GM19193 (cell line): Measurements from ENCODE around the gene WHRN.

Experiments
- POLR2A ChIP-seq: IDR thresholded peaks from 4 replicates; pipeline ENCODE4 v1.6.1; 2011; ENCODE audit not compliant: insufficient read depth, insufficient read length; ENCODE audit errors: extremely low read depth

The WHRN gene

DNA sequence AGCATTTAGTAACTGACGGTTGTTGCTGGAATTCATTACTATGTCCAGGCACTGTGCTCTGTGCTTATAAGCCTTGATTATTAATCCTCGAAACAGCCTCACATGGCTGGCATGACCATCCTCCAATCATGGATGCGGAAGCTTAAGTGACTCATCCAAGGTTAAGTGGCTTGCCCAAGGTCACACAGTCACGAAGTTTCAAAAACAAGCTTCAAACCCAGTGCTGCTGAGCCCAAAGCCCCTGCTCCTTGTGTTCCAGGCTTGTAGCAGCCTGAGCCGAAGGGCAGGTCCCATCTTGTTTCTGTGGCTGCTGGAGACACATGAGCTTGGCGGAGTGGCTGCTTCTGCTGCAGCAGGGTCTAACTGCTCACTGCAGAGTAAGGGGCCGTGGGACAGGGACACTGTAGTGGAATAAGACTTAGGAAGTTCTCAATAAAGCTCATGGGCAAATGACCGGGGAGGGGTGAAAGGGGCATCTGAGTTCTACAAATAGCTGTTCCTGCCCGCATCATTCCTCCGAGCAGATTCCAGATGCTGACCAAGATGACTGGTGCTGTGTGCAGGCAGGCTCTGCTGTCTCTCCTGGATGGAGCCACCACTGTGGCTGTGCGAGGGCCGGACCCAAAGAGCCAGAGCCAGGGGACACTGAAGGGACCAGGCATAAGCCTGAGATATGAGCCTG is 32.4 kb downstream of the WHRN start:
- TF ChIP-seq POLR2A, result no peak

DNA sequence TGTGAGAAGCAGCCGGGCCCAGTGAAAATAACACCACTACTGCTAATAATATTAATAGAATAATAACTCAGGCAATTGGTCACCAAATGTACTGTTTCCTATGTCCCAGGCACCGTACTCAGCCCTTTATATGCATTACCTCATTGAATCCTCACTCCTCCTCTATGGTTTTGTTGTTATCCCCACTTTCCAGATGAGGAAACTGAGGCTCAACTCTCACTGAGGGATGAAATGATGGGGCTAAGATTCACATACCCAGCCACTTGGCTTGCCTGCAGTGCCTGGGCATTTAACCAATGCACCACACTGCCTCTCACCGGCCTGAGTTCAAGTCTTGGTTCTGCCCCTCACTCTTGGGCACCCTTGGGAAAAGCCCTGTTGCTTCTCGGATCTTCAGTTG is 34.1 kb downstream of the WHRN start:
- TF ChIP-seq POLR2A, result no peak

DNA sequence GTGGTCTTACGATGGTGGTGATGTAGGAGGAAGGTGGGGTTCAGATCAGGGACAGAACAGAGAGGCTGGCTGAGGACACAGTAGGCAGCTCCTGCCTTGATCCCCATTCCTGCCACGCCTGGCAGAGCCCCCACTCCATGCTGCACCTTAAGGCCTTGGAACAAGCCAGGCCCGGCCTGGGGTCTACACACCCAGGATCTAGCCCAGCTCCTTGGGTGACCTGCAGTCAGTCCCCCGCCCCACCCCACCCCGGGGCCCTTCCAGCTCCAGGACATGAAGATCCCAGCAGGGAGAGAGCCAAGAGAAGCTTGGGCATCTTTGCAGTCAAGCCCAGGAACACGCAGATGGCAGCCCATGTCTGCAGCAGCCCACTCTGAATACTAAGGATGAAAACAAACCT is 34.7 kb downstream of the WHRN start:
- no peak for TF ChIP-seq POLR2A

- TF ChIP-seq POLR2A, result no peak
Measured at GRCh38 chr9:114470121-114470520, 35.2 kb downstream of the WHRN start.

- no peak for TF ChIP-seq POLR2A
Measured at GRCh38 chr9:114469091-114469853, 36.0 kb downstream of the WHRN start.

- TF ChIP-seq POLR2A, result no peak
Measured at GRCh38 chr9:114467910-114468309, 37.4 kb downstream of the WHRN start.

DNA sequence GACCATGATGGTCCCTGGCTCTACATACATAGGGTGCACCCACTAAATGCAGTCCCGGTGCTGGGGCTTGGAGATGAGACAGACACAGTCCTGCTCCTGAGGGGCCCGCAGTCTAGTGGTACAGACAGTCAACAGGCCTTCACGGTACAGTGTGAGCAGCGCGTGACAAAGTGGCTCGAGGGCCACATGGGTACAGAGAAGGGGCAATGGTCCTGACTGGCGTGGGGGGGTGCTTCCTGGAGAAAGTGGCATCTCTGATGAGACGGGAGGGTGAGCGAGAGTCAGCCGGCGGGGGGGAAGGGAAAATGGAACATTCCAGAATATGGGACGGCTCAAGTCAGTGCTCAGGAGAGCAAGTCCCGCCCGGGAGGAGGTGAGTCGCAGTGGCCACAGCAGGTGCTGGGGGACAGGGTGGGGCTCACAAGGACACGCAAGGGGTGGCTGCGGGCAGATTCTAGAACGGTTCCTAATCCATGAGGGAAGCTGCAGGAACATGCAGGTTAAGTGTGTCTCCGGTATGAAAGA is 38.0 kb downstream of the WHRN start:
- TF ChIP-seq POLR2A, result no peak

DNA sequence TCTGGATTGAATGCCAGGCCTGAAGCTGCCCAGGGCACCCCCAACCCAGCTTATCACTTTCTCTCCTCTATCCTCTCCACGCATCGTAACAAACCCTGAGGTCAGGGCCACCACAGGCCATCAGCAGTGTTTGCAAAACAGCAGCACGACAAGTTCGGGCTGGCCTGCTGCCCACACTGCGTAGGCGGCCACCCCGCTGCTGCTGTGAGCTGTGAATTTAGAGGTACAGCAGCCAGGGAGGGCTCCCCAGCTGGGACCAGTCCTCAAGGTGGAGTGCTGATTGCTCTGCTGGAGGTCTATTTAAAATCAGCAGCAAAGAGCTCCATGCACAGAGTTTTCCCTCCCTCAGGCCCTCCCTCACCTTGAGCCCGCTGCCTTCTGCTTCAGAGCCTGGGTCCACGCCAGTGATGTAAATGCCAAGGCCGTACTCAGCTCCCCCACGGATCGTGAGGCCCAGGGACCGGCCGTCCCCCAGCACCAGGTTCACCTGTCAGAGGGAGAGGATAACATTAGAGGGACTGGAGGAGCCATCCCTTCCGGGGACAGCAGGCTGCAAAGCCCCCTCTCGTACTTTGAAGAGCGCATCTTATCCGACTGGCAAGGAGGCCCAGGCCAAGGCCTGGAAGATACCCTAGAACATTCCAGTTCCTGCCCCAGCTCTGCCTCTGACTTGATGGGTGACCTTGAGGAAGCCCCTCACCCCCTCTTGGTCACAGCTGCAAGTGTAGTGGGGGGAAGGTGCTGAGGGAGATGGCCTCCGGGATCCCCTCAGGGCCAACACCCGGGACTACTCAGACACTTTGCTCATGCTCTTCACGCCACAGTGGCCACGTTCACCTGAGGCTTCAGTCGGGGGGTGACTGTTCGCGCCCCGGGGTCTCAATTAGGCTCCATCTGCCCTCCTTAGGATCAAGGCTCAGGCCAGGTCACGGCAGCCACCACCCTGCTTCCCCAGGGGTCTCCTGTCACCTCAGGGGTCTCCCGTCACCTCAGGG is 39.1 kb downstream of the WHRN start:
- no peak for TF ChIP-seq POLR2A

DNA sequence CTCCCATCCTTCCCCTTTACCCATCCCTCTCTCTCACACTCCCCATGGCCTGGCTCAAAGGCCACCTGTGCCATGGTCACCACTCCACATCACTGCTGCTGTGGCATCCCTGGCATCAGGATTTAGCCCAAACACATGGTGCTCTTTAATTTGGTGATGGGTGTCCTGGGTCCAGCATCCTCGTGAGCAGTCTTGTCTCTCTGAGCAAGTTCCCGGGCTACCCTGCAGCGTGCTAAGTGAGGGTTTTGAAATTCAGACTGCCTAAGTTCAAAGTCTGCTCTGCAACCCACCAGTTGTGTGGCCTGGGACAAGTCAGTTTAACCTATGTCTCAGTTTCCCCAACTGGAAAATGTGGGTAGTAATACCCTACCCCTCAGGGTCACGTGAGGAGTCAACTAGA is 39.9 kb downstream of the WHRN start:
- TF ChIP-seq POLR2A, result no peak

DNA sequence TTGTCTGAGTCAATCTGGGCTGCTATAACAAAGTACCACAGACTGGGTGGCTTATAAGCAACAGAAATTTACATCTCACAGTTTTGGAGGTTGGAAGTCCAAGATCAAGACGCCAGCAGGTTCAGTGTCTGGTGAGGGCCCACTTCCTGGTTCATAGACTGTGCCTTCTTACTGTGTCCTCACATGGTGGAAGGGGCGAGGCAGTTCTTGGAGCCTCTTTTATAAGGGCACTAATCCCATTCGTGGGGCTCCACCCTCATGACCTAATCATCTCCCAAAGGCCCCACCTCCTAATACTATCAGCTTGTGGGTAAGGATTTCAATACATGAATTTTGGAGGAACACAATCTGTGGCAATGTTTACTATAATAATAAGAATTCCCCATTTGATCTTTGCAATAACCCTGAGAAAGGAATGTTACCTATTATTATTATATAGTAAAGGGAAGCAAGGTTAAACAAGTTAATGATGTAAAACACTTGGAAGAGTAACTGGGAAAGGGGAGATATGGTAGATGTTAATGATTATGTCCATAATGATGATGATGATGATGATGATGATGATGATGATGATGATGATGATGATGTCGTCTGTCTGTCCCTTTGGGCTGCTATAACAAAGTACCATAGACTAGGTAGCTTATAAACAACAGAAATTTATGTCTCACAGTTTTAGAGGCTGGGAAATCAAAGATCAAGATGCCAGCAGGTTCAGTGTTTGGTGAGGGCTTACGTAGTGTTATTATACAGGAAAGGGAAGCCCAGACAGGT is 40.8 kb downstream of the WHRN start:
- no peak for TF ChIP-seq POLR2A

GRCh38 chr9:114462791-114463190 is 42.5 kb downstream of the WHRN start:
- TF ChIP-seq POLR2A, result no peak

- TF ChIP-seq POLR2A, result no peak
Measured at GRCh38 chr9:114461468-114461867, 43.8 kb downstream of the WHRN start.

DNA sequence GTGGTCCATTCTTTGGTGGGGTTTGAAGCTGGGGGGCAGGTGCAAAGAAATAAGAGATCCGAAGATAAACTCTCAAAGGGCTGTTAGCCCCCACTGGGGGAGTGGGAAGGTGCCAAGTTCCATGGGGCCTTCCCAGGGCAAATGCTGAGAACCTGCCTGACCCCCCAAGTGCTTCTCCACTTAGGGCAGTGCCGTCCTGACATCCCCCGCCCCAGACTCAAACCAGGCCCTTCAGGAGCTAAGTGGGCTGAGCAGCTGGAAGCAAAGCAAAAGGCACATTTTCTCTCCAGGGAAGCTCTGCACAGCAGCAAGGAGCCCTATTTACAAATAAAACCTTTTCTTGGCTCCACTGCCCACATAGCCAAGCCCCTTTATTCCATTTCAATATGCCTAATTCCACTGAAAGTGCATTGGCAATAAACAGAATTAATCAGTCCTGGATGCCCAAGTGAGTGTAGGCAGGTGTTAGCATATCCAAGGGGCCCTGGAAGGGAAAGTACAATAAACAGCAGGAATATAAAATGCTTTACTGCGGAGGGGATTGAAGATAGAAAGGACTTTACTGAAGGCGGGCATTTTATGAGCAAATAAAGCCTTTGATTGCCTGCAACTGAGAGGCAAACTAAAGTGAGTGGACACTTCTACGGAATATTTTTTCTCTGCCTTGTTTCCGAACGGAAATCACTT is 44.6 kb downstream of the WHRN start:
- TF ChIP-seq POLR2A, result no peak

DNA sequence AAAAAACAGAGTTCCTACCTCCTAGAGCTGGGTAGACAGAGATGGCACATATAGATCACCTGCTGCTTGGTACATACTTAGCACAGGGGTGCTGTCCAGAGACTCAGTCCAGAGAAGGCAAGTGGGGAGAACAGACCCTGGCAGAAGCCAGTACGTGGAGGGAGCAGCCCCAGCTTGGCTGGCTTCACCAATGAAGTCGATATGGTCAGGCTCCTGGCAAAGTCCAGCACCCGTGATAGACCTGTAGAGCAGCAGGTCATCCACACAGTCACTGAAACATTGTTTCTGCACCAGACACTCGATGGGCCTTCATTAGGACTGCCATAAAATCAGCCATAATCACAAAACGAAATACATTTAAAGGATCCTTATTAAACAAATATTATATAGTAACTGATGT is 45.8 kb downstream of the WHRN start:
- no peak for TF ChIP-seq POLR2A

- no peak for TF ChIP-seq POLR2A
Measured at GRCh38 chr9:114456929-114457328, 48.3 kb downstream of the WHRN start.

DNA sequence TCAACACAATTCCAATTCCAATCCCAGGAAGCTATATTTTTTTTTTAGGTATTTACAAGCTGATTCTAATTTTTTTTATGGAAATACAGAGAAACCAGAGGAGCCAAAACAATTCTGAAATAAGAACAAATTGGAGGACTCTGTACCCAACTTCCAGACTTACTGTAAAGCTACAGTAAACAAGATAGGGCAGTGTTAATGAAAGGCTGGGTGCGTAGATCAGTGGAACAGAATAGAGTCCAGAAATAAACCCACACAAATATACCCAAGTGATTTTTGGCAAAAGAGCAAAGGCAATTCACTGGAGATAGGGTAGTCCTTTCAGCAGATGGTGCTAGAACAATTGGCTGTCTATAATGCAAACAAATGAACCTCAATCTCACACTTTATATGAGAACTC is 50.6 kb downstream of the WHRN start:
- TF ChIP-seq POLR2A, result no peak
